Measurements from ENCODE around the gene SHISA6.

The SHISA6 gene

GRCh38 chr17:11356371-11356770, 115.4 kb downstream of the SHISA6 start:
- DNase-seq: no peak

DNA sequence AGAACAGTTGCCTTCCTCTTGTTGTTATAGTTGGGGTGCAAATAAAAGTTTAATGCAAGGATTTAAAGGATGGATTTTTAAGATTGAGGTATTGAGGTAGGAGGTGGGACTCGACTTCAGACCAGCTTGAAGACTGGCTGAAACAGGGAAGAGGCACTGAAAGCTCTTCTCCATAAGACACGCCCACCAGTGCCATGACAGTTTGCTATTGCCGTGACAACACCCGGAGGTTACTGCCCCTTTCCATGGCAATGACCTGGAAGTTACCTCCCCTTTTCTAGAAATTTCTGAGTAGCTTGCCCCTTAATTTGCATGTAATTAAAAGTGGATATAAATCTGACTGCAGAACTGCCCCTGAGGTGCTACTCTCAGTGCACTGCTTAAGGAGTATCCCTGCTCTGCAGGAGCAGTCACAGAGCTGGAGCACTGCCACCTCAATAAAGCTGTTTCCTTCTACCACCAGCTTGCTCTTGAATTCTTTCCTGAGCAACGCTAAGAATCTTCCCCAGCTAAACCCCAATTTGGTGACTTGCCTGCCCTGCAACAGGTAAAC, 122.6 kb downstream of the SHISA6 start:
- no peak for DNase-seq

DNA sequence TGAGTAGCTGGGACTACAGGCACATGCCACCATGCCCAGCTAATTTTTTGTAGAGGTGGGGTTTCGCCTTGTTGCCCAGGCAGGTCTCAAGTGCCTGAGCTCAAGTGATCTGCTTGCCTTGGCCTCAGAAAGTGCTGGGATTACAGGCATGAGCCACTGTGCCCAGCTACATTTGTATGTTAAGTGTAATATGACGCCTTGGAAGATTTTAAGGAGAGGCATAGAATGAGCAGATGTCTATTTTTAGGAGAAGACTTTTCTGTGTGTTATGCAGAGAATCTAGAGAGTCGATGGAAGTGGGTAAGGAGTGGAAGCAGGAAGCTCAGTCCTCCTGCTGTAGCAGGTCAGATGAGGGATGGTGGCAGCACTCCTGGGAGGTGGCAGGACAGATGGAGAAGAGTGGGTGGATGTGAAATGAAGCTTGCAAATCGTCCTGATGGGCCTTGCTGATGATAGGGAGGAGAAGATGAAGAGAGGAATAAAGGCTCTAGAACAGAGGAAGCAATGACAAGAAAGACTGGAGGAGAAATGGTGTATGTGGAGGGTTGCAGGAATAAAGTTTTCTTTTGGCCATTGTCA, 125.3 kb downstream of the SHISA6 start:
- DNase-seq: no peak

DNA sequence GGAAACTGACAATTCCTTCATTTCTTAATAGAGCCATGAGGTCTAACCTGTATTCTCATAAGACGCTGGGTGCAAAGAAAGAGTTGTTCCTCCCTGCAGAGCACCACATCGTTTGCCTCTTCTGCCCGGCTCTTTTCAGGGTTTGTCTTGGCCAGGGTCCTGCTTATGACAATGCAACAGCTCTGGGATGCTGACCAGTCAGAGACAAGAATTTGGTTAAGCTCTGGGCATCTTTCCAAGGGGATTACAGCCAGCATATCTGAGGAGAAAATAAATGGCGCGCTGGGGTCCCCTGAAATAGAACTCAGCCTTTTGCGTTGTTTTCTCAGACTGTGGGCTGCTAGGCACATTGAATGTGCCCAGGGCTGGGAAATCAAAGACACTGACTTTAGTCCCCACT, 128.6 kb downstream of the SHISA6 start:
- DNase-seq: no peak

DNA sequence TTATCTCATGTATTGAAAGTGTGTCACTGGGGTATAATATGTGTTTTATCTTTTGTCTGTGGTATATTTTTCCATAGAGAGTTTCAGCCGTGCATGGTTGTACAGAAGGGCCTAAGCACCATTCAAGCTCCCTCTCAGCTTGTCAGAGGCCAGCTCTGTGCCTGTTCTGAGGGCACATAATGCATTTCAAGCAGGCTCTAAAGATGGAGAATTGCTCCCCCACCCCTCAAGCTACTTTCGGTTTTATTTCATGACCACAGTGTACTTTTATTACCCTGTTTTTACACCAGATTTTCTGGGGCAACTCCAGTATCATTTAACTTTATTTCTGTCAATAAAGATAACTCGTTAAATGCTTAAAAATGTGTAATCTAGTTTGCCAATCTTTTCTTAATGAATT, 131.7 kb downstream of the SHISA6 start:
- DNase-seq: no peak

DNA sequence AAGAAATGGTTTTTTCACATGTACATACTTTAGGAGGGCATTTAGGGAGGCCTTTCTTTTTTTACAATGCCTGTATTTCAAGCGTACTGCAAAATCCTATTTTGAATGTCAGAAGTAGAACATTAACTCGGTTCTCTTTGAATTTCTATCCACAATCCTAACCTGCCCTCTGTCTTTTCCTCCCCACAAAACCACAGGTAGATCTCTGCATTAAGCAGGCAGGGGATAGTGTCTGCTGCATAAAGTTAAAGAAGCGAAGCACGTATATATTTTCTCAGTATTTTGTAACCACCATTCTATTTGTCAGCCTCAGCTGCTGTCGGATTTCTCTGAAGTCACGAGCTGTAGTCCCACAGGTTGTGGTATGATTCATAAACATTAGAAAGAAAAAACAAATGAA, 137.5 kb downstream of the SHISA6 start:
- no peak for DNase-seq

DNA sequence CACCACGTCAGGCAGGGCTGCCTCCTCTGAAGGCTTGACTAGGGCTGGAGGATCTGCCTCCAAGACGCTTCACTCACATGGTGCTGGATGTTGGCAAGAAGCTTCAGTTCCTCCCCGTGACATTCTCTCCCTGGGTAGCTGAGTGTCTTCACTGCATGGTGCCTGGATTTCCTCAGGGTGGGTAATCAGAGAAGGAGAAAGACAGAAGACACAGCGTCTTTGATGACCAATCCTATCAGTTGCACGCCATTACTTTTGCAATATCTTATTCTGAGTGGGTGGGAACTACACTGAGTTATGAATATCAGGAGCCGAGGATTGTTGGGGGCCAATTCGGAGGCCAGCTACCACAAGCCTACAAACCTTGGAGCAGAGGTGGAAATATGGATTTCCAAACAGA, 139.7 kb downstream of the SHISA6 start:
- DNase-seq: no peak

- DNase-seq: no peak
Measured at GRCh38 chr17:11383157-11383556, 142.1 kb downstream of the SHISA6 start.

DNA sequence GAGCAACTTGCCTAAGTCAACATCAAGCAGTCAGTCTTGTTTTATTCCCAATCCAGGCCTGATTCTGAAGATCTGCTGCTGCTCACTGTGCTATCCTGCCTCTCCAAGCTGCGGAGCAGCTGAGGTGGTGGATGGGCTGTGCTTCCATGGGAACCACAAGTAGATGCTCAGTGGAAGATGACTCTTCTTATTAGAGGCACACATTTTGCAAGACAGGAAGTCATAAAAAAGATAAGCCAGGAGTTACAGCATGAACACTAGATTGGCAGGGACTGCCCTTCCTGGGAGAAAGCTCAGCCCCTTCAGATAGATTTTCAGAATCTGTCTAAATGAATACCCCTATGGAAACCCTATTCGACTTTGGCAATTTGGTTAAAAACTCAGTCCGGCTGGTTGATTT, 143.1 kb downstream of the SHISA6 start:
- DNase-seq: no peak

DNA sequence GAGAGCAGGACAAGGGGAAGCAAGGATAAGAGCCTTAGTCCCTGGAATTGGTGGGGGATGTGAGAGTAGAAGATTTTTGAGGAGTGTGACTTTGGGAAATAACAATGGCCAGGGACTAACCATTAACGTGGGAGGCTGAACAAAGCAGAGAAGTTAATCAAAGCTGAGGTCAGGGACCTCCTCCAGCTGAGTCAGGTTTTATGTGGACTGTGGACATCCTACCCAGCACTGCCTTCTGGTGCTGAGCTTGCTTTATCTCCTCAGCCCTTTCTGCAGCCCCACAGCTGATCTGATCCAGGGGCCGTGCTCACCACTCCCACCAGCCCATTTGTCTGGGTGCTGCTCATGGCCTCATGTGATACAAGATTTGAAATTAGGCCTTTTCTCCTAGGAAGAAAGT, 146.6 kb downstream of the SHISA6 start:
- DNase-seq: no peak

DNA sequence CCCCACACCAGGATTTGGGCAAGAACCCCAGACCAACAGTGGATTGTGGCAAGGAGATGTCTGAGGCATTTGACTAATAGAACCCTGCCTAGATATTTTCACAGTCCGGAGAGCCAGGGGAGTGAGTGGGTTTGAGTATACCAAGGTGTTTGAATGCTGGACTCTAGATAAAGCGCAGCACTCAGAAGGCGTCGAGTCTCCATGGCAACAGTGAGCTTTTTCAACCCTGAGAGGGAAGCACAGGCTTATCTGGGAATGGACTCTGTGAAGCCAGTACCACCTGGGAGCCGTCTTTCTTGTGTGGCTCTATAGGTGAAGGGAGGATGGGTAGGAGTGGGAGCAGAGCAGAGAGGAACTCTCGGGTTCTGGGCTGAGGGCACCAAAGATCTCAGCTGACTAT, 147.0 kb downstream of the SHISA6 start:
- DNase-seq: no peak

DNA sequence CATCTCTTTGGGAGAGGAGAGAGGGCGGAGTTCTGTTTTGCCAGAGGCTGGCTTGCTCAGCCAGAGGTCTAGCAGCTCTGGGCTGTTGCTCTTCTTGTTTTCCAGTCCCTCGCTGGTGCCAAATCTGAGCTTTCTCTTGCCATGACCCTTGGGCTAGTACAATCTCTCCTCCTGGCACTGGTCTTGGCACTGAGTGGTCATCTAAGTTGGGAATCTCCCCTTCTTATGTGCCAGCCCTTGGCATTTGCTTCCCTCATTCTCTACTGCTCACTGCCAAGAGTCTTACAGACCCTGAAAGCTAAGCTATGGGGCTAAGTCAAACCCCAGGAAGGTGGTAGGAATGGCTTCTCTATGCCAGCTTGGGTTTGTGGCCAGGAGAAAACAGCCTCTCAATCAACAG, 148.6 kb downstream of the SHISA6 start:
- DNase-seq: no peak

DNA sequence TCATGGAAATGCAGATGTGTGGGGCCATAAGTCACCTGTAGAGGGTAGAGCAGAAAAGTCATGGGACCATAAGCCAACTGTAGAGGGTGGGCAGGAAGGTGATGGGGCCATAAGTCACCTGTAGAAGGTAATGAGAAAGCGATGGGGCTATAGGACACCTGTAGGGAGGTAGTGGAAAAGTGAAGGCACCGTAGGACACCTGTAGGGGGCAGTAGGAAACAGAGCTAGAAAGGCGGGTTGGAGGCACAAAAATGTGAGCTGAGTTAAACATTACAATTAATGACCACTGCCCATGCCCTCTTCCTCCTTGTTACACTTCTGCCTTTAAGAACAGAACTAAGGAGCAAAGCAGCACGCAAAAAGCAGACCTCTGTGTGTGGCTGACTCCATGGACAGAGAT, 150.1 kb downstream of the SHISA6 start:
- DNase-seq: no peak

GRCh38 chr17:11404431-11405276, 163.6 kb downstream of the SHISA6 start:
- DNase-seq: peak; percentile 25

- DNase-seq: no peak
Measured at GRCh38 chr17:11406716-11407115, 165.7 kb downstream of the SHISA6 start.

GRCh38 chr17:11412654-11413053, 171.6 kb downstream of the SHISA6 start:
- no peak for DNase-seq

DNA sequence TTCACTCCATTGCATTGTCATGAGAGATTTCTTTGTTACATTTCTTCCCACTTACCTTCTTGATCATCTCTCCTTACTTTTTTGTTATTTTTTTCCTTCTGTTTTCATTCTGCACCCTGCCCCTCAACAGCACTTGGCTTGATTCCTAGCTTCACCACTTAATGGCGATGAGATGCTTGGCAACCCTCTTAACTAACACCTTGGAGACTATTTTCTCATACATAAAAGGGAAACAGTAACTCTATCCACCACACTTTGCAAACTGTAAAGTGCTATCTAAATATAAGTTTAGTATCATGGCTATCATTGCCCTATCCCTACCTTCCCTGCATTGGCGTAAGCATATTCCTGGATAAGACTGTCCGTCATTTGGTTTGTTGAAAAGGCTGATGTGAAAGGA, 177.3 kb downstream of the SHISA6 start:
- no peak for DNase-seq

DNA sequence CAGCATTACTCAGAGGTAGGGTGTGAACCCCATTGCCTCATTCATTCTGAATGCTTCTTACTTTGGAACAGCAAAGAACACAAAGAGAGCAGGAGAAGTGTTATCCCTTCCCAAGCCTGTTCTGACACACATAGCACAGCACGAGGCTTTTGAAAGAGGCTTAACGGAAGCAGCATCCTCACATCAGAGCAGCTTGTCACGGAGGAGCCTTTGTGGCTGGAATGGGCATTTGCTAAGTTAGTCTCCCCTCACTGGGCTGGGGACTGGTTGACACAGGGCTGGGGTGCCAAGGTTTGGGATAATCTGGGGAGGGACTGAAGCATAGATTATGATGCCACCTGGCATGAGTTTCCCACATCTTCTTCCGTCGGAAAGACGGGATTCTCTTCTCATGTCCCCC, 189.7 kb downstream of the SHISA6 start:
- DNase-seq: no peak

DNA sequence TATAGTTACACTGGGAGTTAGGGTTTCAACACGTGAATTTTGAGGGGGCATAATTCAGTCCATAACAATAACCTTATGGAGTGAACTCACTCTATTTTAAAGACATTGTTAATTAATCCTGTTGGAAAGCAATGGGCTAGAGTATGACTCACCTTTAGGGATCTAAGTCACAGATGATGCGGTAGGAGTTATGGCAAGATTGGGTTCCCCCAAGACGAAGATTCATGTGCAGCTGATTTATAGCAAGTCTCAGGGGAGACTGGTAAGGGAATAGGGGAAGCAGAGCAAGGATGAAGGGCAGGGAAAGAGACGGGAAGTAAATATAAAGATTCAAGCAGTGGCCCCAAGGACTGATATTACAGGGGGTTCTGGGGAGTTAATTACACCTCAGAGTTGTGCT, 197.7 kb downstream of the SHISA6 start:
- DNase-seq: no peak

DNA sequence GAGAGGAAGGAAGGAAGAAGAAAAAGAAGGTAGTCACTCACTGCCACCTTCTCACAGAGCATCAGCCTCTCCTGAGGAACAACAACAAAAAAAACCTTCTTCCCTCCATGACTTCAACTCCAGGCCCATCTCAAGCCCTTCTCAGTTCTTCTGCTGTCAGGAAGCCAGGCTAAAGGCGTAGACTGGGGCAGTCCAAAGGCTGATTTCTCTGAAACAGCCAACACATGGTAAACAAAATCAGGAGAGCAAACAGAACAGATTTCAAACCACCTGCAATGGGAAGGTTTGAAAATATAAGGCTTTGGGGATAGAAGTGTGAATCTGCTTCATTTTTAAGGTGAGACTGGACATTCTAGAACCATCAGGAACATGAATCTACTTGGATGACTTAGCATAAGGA, 200.0 kb downstream of the SHISA6 start:
- no peak for DNase-seq

DNA sequence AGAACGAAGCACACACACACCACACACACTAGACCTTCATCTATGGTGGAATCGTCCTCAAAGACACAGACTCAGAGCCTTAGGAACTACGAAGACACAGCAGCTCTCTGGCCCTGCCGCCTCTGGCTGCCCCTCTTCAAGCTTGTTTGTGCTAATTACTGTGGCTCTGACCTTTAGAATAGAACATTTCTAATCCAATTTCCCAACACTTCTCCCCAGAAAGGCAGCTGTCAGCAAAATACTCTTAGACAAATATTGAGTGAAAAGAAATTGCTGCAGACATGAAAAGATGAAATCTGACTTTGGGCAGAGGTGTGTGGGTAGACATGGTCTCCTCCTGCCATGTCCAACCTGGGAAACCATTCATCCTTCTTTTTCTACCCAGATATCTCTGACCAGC, 205.3 kb downstream of the SHISA6 start:
- DNase-seq: no peak

- DNase-seq: no peak
Measured at GRCh38 chr17:11454096-11454495, 213.1 kb downstream of the SHISA6 start.

GRCh38 chr17:11458279-11458678, 217.3 kb downstream of the SHISA6 start:
- DNase-seq: no peak

DNA sequence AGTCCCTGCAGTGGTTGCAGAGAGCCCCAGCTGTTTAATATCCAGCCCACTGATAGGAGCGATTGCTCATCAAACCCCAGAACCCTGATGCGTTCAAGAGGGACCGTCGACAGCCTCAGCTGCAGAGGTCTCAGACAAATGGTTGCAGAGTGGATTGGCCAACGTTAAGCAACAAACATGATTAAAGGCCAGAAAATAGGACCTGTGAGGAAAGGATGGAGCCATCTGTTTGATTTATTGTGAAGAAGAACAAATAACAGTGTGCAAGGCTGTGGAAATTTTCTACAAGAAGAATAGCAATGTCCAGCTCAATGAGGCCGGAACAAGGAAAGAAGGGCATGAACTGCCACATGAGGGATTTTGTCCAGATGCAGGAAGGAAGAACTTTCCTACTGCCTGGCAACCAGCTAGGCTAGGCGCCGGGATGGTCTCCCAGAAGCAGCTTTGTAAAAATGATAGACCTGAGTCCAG, 218.9 kb downstream of the SHISA6 start:
- DNase-seq: no peak

All from fibroblast of skin of abdomen (primary cell).